NCI-H1092 (cell line): ENCODE data around the gene ABHD2.

Source experiments
- DNase-seq: peaks from one replicate; lab custom pipeline; 2025; lab: John Stamatoyannopoulos, UW

Gene ABHD2

DNA sequence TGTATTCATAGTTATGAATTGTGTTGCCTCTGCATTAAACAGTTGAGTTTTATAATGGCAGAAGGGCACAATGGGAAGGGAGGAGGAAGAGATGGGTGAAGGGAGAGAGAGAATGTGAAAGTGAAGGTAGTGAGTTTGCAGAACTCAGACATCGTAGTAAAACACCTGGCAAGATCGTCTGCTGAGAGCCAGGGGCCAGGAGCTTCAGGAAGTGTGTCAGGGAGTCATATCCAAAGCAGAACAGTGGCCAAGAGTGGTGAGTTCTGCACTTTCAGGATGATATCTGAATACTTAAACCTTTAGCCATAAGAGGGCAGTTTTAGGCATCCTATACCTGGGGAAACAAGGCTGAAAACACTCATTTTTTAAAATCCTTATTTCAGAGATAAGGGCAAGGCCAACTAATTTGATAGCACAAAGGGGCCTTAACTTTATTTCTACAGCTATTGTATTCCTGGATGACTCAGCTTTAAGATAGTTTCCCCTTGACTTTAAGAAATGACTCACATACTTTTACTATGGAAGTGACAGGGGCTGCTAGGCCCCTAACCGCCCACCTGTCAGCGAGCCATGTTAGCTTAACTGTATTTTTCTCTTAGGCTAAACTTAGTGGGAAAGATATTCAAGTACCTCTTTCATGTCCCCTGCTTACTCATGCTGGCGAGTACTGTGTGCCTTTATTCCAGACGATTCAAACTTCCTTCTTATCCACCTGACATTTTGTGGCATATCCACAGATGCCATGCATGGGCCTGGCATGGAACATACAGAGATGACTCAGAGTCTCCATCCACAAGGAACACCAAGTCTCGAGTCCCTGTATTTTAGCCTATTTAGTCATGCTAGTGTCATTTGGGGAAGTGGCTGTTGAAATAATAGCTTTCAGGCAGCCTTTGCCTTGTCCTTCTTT, 79.3 kb downstream of the ABHD2 start:
- no peak for DNase-seq

DNA sequence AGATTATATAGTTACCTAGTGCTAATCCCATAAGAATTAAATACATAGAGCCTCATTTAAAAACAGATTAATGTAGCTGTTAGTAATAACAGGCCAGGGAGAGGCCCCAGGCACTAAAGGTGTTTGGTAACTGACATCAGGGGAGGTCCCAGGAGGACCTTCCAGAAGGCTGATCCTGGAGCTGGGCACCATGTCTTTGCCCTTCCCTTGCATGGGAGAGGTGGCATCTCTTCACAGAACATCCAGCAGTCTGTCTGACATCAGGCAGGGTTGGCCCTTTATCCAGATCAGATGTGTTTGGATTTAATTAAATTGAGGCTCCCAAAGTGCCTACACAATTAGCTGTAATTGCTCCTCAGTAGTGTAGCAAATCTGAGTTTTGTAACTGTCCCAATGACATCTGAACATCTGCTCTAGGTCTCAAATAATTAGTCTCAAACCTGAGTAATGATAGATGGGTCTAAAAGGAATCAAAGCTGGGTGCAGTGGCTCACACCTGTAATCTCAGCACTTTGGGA, 80.1 kb downstream of the ABHD2 start:
- no peak for DNase-seq

DNA sequence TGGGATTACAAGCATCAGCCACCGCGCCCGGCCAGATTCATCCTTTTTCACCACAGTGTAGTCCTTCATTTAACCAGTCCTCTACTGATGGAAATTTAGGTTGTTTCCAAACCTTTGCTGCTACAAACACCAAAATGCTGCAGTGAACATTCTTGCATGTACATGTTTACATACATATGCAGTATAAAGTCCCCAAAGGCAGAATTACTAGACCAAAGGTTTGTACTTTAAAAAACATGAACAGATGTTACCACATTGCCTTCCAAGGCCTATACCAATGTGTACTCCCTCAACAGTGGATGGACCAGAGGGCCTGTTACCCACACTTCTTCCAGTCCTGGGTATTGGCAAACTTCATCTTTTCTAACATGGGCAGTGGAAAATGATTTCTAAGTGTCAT, 82.1 kb downstream of the ABHD2 start:
- no peak for DNase-seq

DNA sequence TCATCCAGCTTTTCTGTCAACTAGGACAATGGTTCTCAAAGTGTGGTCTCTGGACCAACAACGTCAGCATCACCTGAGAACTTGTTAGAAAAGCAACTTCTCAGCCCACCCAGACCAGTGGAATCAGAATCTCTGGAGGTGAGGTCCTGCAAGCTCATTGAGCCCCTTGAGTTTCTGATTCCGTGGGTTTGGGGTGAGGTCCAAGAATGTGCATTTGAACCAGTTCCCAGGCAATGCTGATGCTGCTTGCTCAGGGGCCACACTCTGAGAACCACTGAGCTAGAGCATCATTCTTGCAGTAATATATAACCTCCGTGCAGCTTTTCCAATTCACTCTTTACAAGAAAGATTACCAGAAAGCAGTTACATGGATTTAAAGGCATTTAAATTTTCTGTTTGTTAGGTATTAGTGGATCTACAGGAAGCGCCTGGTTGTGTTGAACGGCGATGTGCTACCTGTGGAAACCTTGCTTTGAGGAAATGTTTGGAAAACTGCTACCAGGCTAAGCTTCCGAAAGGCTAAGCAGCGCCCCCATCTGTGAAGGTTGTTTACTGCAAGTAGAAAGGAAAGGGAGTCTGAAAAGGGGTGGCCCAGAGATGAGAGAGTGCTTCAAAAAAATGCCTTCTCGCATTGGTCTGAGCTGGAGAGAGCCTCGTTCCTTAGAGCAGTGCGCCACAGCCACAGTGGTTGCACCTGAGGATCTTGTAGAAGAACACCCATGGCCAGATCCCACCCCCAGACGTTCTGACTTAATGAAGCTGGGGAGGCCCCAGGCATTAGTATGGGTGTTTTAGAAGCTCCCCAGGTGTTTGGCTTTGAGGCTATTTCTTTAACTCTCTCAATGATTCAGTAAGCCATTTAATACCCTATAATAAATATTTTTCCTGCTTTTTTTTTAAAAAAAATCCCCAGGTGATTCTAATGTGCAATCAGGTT, 83.1 kb downstream of the ABHD2 start:
- DNase-seq: no peak

DNA sequence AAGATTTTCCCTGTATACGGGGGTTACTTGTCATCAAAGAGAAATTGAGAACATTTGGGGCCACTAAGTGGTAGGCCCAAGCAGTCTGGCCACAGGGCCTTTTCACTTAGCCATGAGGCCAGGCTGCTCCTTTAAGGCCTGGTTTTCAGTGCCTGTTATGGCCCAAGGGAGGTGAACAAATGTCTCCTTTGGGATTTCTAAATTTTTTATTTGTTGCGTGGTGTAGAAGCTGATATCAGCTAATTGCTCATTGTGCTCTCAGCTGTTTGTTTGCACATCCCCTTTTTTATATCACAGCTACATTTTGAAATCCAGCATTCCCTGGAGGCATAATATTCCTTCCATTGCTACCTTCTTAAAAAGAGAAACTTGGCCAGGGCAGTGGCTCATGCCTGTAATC, 84.7 kb downstream of the ABHD2 start:
- DNase-seq: no peak

DNA sequence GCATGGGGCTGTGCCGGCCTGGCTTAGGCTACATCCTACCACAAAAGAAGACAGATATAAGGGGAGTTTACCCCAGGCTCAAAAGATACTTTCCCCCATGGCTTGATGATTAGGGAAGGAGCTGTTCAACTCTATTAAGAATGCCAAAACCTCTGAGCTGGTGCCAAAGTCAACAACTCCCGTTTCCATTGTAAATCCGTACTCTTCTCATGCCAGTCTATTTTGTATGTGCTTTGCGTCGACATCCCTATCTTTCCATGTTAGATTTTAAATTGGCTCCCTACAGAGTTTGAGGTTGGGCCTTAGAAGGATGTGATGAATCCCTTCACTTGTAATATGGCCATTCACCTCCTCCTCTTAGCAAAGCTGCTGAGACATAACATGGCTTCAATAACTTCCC, 86.2 kb downstream of the ABHD2 start:
- no peak for DNase-seq

DNA sequence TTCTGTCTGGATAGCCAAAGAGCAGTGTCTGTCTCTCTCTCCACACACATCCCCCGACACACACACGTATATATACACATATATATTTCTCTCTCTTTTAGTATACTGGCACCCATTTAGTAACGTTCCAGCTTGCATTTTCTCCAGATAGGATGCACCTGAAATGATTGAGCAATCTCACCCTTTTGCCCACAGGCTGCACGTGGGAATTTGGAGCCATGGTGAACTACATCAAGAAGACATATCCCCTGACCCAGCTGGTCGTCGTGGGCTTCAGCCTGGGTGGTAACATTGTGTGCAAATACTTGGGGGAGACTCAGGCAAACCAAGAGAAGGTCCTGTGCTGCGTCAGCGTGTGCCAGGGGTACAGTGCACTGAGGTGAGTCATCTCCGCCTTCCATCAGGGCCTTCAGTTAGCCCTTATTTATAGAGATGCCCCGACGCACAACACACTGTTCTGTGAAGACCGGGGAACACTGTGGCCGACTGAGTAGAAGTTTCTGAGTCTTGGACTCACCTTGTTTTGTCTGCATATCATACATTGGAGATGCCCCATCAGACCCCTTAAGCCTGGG, 87.4 kb downstream of the ABHD2 start:
- no peak for DNase-seq

DNA sequence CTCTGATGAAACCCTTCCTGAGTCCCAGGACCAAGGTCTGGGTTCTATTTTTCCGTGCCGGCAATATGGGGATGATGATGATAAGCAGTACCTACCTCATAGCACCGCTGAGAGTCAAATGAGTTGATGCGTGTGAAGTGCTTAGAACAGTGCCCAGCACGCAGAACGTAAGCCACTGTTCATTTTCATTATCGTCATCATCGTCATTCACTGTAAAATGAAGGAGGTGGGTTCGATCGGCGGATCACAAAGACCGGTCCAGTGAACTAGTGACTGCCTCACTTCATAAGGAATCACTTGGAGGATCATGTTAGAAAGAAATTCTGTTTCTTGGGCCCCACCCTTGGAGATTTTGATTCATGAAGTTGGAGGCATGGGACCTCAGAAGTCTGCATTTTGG, 88.9 kb downstream of the ABHD2 start:
- DNase-seq: no peak

DNA sequence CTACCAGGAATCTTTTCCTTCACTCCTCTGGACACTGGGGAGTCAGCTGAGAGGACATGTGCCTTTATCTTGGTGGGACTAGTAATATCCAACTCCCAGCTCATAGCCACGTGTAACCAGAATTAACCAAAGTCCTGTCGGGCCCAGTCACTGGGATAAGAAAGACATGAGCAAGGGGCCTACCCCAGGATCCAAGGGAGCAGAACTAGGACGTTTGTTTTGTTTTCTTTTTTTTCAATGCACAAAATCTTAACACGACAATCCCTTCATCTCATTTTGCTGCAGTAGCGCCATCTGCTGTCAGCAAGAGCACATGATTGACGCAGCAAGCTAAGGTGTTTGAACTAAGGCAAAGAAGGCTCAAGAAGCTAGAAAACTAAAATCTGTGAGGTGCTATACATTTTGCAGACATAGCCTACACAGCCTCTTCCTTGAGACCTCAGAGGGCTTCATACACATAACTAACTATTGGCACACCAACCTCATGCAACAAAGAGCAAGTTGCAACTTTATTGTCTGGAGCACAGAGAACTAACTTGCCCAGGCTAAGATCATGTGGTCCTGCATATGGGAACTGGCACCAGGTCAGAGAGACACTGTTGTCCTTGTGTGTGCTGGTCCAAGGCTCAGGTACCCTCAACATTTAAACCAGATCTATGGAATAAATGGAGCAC, 89.5 kb downstream of the ABHD2 start:
- peak; percentile 20 for DNase-seq

DNA sequence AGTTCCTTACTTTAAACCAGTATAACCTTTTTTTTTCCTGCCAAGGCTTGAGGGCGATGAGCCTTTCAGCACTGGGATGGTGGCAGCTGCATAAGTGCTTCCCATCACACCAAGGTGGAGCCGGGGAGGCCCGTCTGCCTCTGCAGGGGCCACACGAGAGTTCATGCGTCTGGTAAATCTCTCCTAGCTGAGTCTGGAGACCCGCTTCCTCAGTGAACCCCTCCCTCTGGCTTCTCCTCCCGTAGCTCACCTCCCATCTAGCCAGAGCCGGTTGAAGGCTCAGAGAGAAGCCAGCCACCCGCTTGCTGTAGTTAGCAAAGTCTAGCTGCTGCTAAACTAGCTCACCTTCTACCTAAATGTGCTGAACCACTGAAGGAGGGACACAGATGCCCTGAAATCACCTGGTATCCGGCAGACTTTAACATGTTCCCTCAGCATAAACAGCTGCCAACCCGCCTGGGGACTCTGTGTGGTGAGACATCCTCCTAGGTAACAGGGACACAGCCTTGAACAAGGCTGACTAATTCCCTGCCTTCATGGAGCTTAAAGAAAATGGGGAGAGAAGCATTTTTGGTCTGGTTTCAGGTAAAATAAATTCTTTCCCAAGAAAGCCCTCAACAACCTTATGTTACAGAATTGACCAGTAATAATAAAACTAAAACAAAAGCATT, 90.2 kb downstream of the ABHD2 start:
- no peak for DNase-seq

DNA sequence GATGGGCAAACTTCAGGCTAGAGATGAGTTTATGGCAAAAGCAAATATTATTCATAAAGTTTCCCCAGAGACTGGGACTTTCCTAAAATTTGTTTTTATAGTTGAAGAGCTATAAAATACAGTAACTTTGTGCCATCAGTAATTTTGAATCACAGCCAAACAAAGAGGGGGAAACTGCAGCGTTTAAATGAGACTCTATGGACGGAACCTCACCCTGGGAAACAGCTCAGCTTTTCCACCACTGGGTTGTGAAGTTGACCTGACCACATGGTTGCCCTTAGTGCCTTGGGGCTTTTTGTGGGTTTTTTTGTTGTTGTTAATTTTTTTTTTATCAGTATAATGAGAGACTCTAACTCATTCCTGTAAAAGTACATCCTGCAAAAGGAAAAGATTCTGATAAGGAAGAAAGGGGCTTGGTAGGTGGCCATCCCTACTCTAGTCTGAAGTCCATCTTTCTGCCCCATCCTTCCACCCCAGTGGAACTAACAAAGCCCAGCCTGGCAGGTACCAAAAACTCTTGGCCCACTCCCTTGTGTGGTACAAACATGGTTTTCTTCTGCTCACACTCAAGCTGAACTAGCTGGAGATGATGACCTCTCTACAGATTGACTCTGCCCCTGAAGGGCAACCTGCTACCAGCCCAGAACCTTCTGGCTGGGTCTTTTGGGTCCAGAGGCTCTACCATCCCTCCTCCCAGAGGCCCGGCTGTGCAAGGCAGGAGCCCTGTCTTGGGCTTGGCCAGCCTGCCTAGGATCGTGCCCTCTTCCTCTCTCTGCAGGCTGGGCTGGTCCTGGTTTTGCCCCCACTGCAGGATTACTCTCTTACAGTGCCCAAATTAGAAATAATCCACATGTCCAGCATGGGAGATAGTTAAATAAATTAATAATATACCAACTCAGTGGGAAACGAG, 92.0 kb downstream of the ABHD2 start:
- DNase-seq: no peak

DNA sequence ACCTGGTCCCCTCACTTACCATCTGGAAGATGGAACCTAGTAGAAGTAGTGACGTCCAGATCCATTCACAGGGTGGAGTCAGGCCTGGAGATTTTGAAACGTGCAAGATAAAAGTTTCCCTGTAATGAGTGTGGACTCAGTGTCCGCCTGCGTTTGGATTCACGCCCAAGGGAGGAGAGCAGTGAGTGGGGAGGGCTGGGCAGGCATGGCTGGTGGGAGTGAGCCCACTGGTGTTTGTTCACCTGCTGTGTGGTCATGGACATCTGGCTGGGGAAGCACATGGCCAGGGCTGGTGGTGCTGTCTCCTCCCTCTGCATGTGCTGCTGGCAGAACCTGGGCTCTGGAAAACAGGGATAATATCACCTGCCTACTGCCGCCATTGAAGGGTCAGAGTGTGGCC, 96.1 kb downstream of the ABHD2 start:
- peak; percentile 54 for DNase-seq

DNA sequence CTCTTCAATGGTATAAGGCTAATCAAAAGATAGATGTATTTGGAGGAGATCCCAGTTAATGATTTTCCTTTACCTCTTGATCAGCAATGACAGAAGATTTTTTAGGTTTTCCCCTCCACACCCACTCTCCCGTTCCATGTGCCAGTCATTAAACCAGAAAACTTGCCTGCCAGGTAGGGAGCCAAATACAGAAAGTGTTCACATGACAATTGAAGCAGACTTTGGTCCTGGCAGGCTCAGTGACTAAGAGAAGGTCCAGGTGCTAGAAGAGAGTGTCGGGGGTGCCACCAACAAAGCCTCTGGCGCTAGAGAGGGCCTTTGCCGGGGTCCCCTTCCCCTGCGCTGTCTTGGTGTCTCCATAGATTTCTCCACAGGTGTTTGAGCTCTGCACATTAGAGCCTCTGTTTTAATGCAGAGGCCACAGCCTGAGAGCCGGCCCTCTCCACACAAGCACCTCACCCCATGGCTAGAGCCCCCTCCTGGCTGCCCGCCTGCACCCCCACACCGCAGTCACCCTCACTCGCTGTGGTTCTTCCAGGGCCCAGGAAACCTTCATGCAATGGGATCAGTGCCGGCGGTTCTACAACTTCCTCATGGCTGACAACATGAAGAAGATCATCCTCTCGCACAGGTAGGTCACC, 96.8 kb downstream of the ABHD2 start:
- no peak for DNase-seq

DNA sequence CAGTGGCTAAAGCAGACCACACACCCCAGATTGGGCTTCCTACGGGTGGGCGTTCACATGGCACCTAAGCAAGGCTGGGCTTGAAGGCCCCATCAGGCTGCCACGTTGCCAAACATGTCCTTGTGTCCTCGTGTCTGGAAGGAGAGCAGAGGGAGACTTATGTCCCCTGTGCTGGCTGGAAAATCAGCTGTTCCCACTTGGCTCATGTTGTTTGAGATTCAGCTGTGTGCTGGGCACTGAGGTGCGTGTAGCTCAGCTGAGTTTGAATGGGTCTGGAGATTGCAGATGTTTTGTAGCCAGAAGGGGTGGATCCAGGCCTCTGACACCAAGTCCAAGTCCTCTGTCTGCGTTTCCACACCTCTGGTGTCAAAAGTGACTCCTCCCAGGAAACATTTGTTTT, 98.5 kb downstream of the ABHD2 start:
- DNase-seq: no peak

DNA sequence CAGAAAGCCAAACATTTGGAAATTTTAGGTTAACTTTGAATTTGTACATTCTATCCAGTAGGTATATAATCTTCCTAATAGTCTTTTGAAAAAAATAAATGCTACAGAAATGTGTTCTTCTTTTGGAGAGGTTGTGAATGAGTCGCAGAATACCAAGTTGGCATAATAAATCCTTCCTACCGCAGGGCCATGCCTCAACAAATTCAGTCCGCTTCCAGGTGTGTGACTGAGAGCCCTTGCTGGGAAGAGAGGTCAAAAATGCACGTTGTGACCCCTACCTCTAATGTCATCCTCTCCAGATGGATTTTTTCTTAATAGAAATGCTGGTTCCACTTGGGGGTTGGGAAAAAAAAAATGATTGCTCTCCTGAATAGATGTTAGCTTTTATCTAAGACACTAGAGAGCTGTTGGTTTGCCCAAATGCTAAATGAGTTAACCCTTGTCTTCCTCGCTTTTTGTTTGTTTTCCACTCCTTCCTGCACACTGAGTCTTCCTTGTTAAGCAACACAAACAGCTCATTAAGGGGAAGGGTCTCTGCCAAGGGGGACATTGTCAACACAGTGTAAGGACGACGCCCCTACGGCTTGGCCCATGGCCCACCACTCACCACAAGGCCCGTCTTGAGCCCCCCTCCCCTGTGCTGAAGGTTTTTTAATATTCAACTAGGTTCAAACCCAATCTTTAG, 99.2 kb downstream of the ABHD2 start:
- DNase-seq: no peak

DNA sequence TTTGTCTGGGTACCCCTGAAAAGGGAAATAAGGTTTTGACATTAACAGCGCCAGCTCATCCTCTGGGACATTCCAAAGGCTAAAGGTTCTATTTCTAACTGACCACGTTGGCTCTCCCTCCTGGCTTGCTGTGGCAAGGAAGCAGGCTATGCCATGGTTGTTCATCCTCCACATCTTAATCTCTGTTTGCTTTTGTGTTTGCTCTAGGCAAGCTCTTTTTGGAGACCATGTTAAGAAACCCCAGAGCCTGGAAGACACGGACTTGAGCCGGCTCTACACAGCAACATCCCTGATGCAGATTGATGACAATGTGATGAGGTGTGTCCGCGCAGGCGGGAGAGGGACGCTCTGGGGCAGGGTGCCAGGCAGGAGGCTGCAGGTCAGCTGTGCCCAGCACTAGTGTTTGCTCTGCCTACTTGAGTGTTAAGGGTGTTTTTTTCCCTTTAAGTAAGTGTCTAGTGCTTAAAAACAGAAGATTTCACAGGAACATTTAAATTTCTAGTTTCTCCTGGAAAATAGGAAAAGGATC, 99.8 kb downstream of the ABHD2 start:
- no peak for DNase-seq

DNA sequence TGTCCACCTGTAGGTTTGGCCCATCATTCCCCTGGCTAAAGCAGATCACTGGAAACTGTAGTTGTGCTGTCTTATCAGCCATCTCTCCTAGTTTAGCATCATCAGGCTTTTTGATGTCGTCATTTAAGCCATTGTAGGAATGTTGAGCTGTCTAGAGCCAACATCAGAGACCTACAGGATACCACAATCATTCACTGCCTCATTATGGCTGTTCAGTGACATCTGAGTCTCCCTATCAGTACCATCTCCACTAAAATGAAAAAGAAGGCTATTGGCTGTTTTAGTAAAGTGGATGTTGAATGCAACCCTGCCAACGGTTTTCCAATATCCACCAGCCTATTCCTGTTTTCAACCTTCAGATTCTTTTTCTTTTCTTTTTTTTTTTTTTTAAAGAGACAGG, 103.9 kb downstream of the ABHD2 start:
- no peak for DNase-seq

DNA sequence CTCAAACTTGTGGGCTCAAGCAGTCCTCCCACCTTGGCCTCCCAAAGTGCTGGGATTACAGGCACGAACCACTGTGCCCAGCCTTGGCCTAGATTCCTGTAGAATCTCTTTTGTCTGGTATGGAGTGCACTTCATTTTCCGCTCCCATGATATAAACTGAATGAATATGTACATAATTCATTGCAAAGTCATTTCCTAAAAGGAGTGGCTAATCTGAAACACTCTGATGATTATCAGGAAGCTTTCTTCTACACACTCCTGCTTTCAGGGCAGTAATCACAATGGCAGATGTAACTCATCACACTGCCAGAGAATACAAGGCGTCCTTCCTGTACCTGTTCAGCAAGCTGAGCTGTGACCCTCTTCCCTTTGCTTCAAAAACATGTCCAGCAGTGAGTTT, 104.5 kb downstream of the ABHD2 start:
- DNase-seq: no peak

DNA sequence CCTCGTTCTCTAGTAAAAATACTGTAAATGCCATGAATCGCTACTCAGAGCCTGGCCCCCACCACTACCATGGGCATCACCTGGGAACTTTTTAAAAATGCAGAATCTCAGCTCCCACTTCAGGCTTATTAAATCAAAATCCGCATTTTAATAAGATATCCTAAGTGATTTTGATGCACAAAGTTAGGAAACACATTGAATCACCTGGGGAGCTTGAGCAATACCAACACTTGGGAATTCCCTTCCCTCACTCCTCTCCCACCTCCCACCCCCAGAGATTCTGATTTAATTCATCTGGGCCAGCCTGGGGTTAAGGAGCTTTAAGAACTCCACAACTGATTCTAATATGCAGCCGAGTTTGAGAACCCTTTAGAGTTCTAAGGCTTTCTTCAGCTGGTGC, 106.4 kb downstream of the ABHD2 start:
- no peak for DNase-seq
